H9 (cell line): ENCODE results near the gene DCTN1. TPM values are rescaled to one million over a fixed set of nuclear protein-coding genes. Genes with fewer than 3 reads are reported as not detected.

Experiments
- DNase-seq: peaks from one replicate; pipeline ENCODE4 v3.0.0-alpha.2; 2017
- H2AFZ ChIP-seq: one replicate; pipeline ENCODE4 v1.6.1; 2013; ENCODE audit warnings: mild to moderate bottlenecking, low read length, control low read depth, moderate library complexity
- H2AK5ac ChIP-seq: 2 replicates; pipeline ENCODE4 v1.6.1; 2013; ENCODE audit warnings: low read length, control low read depth, mixed read lengths; ENCODE audit not compliant: insufficient read length
- H2BK120ac ChIP-seq: one replicate; pipeline ENCODE4 v1.6.1; 2013; ENCODE audit warnings: low read depth, mild to moderate bottlenecking, low read length, control low read depth, inconsistent platforms; ENCODE audit not compliant: poor library complexity, severe bottlenecking
- H2BK12ac ChIP-seq: 2 replicates; pipeline ENCODE4 v1.6.1; 2013; ENCODE audit warnings: low read length, control low read depth, mixed read lengths, low read depth; ENCODE audit not compliant: insufficient read length
- H2BK15ac ChIP-seq: 2 replicates; pipeline ENCODE4 v1.6.1; 2013; ENCODE audit warnings: low read depth, low read length, control low read depth
- H2BK20ac ChIP-seq: one replicate; pipeline ENCODE4 v1.6.1; 2013; ENCODE audit warnings: low read depth, mild to moderate bottlenecking, low read length, control low read depth, inconsistent platforms; ENCODE audit not compliant: poor library complexity, severe bottlenecking
- H2BK5ac ChIP-seq: 2 replicates; pipeline ENCODE4 v1.6.1; 2013; ENCODE audit warnings: low read length, control low read depth, mixed read lengths; ENCODE audit not compliant: insufficient read length
- H3K14ac ChIP-seq: 2 replicates; pipeline ENCODE4 v1.6.1; 2013; ENCODE audit warnings: low read length, control low read depth; ENCODE audit not compliant: insufficient read depth
- H3K18ac ChIP-seq: 2 replicates; pipeline ENCODE4 v1.6.1; 2013; ENCODE audit warnings: low read depth, mild to moderate bottlenecking, mixed read lengths, low read length, control low read depth; ENCODE audit not compliant: insufficient read length
- H3K23ac ChIP-seq: 2 replicates; pipeline ENCODE4 v1.6.1; 2013; ENCODE audit warnings: low read length, control low read depth, mixed read lengths, low read depth; ENCODE audit not compliant: insufficient read length
- H3K23me2 ChIP-seq: 2 replicates; pipeline ENCODE4 v1.6.1; 2013; ENCODE audit warnings: low read depth, mild to moderate bottlenecking, mixed read lengths, low read length, control low read depth; ENCODE audit not compliant: insufficient read length, poor library complexity, severe bottlenecking
- H3K27ac ChIP-seq: 2 replicates; pipeline ENCODE4 v1.5.1; 2013; ENCODE audit warnings: low read length, control low read depth, mixed read lengths, low read depth; ENCODE audit not compliant: insufficient read length
- H3K27me3 ChIP-seq: 2 replicates; pipeline ENCODE4 v1.6.1; 2013; ENCODE audit warnings: low read length, control low read depth, inconsistent platforms; ENCODE audit not compliant: insufficient read depth
- H3K4ac ChIP-seq: 2 replicates; pipeline ENCODE4 v1.6.1; 2013; ENCODE audit warnings: low read depth, mild to moderate bottlenecking, control low read depth, inconsistent platforms, low read length, moderate library complexity
- H3K4me1 ChIP-seq: 2 replicates; pipeline ENCODE4 v1.6.1; 2013; ENCODE audit warnings: low read length, control low read depth, inconsistent platforms; ENCODE audit not compliant: insufficient read depth
- H3K4me2 ChIP-seq: 2 replicates; pipeline ENCODE4 v1.6.1; 2013; ENCODE audit warnings: low read length, control low read depth, mixed read lengths; ENCODE audit not compliant: insufficient read length, insufficient read depth
- H3K56ac ChIP-seq: 2 replicates; pipeline ENCODE4 v1.6.1; 2013; ENCODE audit warnings: low read depth, mild to moderate bottlenecking, mixed read lengths, low read length, control low read depth; ENCODE audit not compliant: insufficient read length
- H3K79me1 ChIP-seq: 2 replicates; pipeline ENCODE4 v1.6.1; 2013; ENCODE audit warnings: low read depth, mild to moderate bottlenecking, moderate library complexity, low read length, control low read depth, inconsistent platforms; ENCODE audit not compliant: insufficient read depth, poor library complexity, severe bottlenecking
- H3K79me2 ChIP-seq: 2 replicates; pipeline ENCODE4 v1.6.1; 2013; ENCODE audit warnings: low read length, control low read depth, inconsistent platforms; ENCODE audit not compliant: insufficient read depth
- H3K9ac ChIP-seq: 2 replicates; pipeline ENCODE4 v1.6.1; 2013; ENCODE audit warnings: low read length, control low read depth, mixed read lengths; ENCODE audit not compliant: insufficient read length; ENCODE audit errors: extremely low read depth
- H3K9me3 ChIP-seq: one replicate; pipeline ENCODE4 v1.6.1; 2013; ENCODE audit warnings: low read depth, low read length, inconsistent platforms; ENCODE audit not compliant: control insufficient read depth
- H3T11ph ChIP-seq: one replicate; pipeline ENCODE4 v1.6.1; 2013; ENCODE audit warnings: mild to moderate bottlenecking, low read length, control low read depth, inconsistent platforms
- H4K20me1 ChIP-seq: one replicate; pipeline ENCODE4 v1.6.1; 2013; ENCODE audit not compliant: control insufficient read depth, insufficient read length, insufficient read depth
- H4K5ac ChIP-seq: 2 replicates; pipeline ENCODE4 v1.6.1; 2013; ENCODE audit warnings: low read depth, mild to moderate bottlenecking, mixed read lengths, low read length, control low read depth; ENCODE audit not compliant: insufficient read length
- H4K8ac ChIP-seq: replicated peaks from 2 replicates; pipeline ENCODE4 v1.6.1; 2013; ENCODE audit warnings: low read length, control low read depth, mixed read lengths, low read depth; ENCODE audit not compliant: insufficient read length
- H4K91ac ChIP-seq: 2 replicates; pipeline ENCODE4 v1.6.1; 2013; ENCODE audit warnings: low read depth, mild to moderate bottlenecking, moderate library complexity, mixed read lengths, low read length, control low read depth; ENCODE audit not compliant: insufficient read length
- H3K27ac Mint-ChIP-seq, 3 experiments: 2 replicates in 2 of 3; 3 replicates in 1 of 3; pipeline ENCODE4 v1.8.0; 2020 to 2021; ENCODE audit warnings: mixed read lengths in 3 of 3, mild to moderate bottlenecking in 1 of 3, moderate library complexity in 1 of 3
- H3K27me3 Mint-ChIP-seq: 2 replicates; pipeline ENCODE4 v1.8.0; 2021; ENCODE audit warnings: low read depth, mild to moderate bottlenecking, moderate library complexity, mixed read lengths
- H3K36me3 Mint-ChIP-seq, 3 experiments: 2 replicates in 2 of 3; 3 replicates in 1 of 3; pipeline ENCODE4 v1.8.0; 2020 to 2021; ENCODE audit warnings: low read depth in 3 of 3, mixed read lengths in 3 of 3; ENCODE audit not compliant: insufficient read depth in 1 of 3
- H3K4me1 Mint-ChIP-seq, 2 experiments: 2 replicates each; pipeline ENCODE4 v1.8.0; 2020; ENCODE audit warnings: mixed read lengths in 2 of 2
- H3K4me3 Mint-ChIP-seq, 2 experiments: 2 replicates in 1 of 2; 3 replicates in 1 of 2; pipeline ENCODE4 v1.8.0; 2020 to 2021; ENCODE audit warnings: mild to moderate bottlenecking in 2 of 2, mixed read lengths in 2 of 2, moderate library complexity in 1 of 2
- H3K9me3 Mint-ChIP-seq, 2 experiments: 2 replicates in 1 of 2; 3 replicates in 1 of 2; pipeline ENCODE4 v1.8.0; 2020; ENCODE audit warnings: mild to moderate bottlenecking in 2 of 2, mixed read lengths in 2 of 2, moderate library complexity in 1 of 2
- CTCF ChIP-seq: fragments of 200-600 bp; sonication (generic); conservative IDR thresholded peaks from 3 replicates; pipeline ENCODE4 v1.8.0; 2021; ENCODE audit warnings: antibody characterized with exemption, mild to moderate bottlenecking
- WGBS: extraction: QIAGEN DNeasy Blood & Tissue Kit; methylation state at CpG from one replicate; pipeline ENCODE4 v1.1.7; 2013; ENCODE audit warnings: missing lambda C conversion rate, low lambda C conversion rate, mixed read lengths; ENCODE audit not compliant: insufficient read length; ENCODE audit errors: extremely low coverage; 5-methylcytosine and 5-hydroxymethylcytosine counted together
- total RNA-seq: library from RNA; stranded (reverse); gene quantifications from 2 replicates; pipeline ENCODE4 v1.2.1, GENCODE V29; 2021

The DCTN1 gene
- total RNA-seq, 1 experiment from 2014 or later, result 141 TPM

GRCh38 chr2:74345272-74345943 lies 34.7 kb downstream of the DCTN1 start:
- Histone ChIP-seq H3K18ac (no peak overlapping the region), H3K4me2 (no peak overlapping the region), H3K4ac (no peak overlapping the region), H3K4me1 (no peaks in the 10 kb centered on the region), H2BK120ac (no peak overlapping the region), H3T11ph (no peak overlapping the region), H2BK12ac (no peak overlapping the region), H2AK5ac (no peak overlapping the region), H3K23ac (no peak overlapping the region), H3K56ac (no peak overlapping the region), H3K27me3 (no peaks in the 10 kb centered on the region), H3K23me2 (no peaks in the 10 kb centered on the region), H2BK5ac (no peak overlapping the region), H4K20me1 (no peaks in the 10 kb centered on the region), H2AFZ (no peak overlapping the region), H3K14ac (no peak overlapping the region), H4K8ac (no peak overlapping the region), H3K9me3 (no peaks in the 10 kb centered on the region), H3K79me2 (no peaks in the 10 kb centered on the region), H3K79me1 (no peaks in the 10 kb centered on the region), H2BK15ac (no peak overlapping the region), H4K5ac (no peak overlapping the region), H3K9ac (no peak overlapping the region), H2BK20ac (no peak overlapping the region), H3K27ac (no peak overlapping the region), H4K91ac (no peak overlapping the region)
- WGBS, result no CpG with 5 or more reads among the region's 8 CpGs
- TF ChIP-seq CTCF, result no peak
- 0 out of 4 replicates have a peak, but pooled peaks cover 0 to 3% of the 10 kb centered on the region in 2 experiments for H3K4me1 Mint-ChIP-seq
- H3K9me3 Mint-ChIP-seq, result no peaks in the 10 kb centered on the region
- peaks cover 9% of the 10 kb centered on the region for H3K27me3 Mint-ChIP-seq
- H3K4me3 Mint-ChIP-seq, result no peak overlapping the region
- no peak overlapping the region; a peak in 1 of 7 replicates for H3K27ac Mint-ChIP-seq
- H3K36me3 Mint-ChIP-seq, result no peaks in the 10 kb centered on the region
- DNase-seq, result no peak
